Activated CD4-positive, alpha-beta memory T cell treated with anti-CD3 and anti-CD28 coated beads for 36 hours (primary cell): ENCODE measurements around the gene TEX35. TPM values are rescaled to one million over a fixed set of nuclear protein-coding genes. Genes with fewer than 3 reads are reported as not detected.

ENCODE experiments used
- total RNA-seq, 2 experiments: library from RNA; stranded (reverse); gene quantifications; one replicate each; pipeline ENCODE4 v1.2.3, GENCODE V29; 2021

Gene TEX35
- total RNA-seq, 2 experiments from 2014 or later = not detected

Other genes with a start within 250 kb of the TEX35 start
- not detected for gene CLEC20A, start 16.1 kb upstream of the TEX35 start, total RNA-seq
- 1 to 10 TPM; 3.3 to 3.8 TPM for gene RALGPS2, start 212.1 kb downstream of the TEX35 start, total RNA-seq